H4 (cell line): ENCODE data around the gene VAV2. TPM values are rescaled to one million over a fixed set of nuclear protein-coding genes. Genes with fewer than 3 reads are reported as not detected.
"Not testable (repeated sequence)": the region's sequence is repeated elsewhere in the genome, so short reads cannot be mapped to it uniquely, and the experiment has no call there.

ENCODE experiments used
- DNase-seq: peaks from one replicate; pipeline ENCODE4 v3.0.0-alpha.2; 2015; ENCODE audit warnings: low spot score
- total RNA-seq: library from RNA; depleted of rRNA; stranded (reverse); fragments of >200 nt; shearing (Covaris generic); gene quantifications from 2 replicates; pipeline ENCODE4 v1.2.3, GENCODE V29; 2014

The VAV2 gene
- total RNA-seq, 1 experiment from 2014 or later = 4.5 TPM

DNA sequence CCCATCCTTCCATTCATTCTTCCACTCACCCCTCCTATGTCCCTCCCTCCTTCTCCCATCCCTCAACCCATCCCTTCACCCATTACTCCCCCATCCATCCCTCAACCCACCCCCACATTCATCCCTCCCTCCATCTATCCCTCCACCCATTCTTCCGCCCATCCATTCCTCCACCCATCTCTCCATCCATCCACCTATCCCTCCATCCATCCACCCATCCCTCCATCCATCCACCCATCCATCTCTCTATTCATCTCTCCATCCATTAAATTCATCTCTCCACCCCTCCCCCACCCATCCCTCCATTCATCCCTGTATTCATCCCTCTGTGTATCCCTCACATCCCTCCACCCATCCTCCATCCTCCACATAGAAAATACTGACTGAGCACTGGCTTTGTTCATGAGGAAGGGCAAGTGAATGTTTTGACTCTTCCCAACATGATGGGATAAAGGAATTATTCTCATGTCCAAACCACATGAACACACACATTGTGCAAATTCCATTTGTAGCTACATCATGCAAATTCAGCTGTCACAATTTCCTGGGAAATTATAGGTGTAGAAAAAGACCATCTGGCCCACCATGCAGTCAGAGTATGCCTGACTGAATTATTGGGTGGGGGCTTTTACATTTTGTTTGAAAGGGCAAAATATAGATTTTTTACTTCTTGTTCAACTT, 6.9 kb upstream of the VAV2 start:
- no peak for DNase-seq

DNA sequence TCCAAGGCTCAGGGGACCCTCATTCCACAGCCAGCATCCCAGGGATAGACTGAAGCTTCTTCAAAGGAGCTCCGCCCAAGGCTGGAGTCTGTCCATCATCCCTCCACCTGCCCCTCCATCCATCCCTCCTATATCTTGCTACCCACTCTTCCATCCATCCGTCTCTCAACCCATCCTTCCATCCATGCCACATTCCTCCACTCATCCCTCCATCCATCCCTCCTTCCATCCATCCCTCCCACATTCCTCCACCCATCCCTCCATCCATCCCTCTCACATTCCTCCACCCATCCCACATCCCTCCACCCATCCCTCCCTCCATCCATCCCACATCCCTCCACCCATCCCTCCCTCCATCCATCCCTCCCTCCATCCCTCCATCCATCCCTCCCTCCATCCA, 5.5 kb upstream of the VAV2 start:
- no peak for DNase-seq

DNA sequence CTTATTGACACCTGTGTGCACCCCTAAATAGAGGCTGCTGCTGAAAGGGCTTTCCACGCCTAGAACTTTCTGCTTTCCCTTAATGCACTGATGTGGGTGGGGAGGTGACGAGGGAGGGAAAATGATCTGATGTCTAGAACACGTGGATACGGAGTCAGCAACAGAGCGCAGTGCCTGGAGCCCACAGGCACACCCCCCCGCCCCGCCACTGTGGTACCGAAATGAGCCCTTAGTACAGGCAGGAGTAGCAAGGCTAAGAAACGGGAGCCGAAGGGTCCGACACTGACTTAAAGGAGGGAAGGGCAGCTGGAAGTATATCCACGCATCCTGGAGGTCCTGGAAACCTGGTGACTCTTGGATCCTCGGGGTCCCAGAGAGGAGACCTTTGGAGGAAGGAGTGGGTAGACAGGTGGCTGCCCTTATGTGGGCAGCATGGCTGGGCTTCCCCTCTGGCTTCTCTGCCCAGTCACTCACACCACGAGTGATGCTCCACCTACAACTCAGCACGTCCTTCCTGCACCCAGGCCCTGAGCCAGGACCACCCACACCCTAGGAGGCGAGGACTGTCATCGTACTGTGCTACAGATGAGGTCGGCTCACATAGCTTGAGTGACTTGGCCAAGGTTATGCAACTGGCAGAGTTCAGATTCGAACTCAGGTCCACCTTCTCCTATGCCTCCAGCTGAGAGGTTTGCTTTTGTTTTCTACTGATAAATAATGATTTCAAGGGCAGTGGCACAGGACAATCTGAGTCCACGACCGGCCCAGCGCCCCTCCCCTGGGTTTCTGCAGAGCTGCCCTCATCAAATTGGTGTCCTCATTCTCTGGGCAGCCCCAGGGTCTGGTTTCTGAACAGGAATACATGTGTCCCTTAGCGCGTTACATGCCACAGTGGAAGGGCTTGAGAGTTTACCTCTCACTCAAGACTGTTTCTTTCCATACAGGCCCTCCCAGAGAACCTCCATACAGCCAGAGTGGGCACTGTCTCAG, 4.7 kb upstream of the VAV2 start:
- no peak for DNase-seq

GRCh38 chr9:133995012-133995896, 3.1 kb upstream of the VAV2 start:
- peak; percentile 44 for DNase-seq

- DNase-seq = peak; percentile 47
Measured at GRCh38 chr9:133994353-133995011, 2.4 kb upstream of the VAV2 start.

DNA sequence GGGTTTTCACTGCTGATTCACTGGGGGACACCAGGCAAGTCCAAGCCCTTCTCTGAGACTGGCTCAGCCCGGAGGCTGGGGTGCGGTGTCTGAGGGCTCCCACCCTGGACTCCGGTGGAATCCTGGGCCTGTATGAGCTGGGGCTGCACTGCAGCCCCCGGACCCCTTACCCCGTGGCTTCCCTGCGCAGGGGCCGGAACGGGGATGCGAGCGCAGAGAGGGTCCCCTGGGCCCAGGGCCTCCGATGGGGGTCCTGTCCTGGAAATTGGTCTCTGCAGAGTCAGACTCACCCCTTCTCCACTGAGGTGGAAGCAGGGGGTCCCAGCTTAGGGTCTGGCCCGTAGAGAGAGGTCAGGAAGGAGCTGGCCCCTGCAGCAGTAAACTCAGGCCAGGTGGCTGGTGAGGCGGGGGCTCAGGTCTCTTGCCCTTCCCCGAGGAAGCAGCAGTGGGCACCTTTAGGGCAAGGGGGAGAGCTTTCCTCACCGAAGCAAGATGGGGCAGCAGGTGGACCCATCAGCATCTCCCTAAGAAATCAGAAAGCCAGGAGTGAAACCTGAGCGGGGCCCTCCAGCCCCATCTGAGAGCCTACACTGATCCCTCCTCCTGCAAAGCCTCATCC, 1.6 kb upstream of the VAV2 start:
- no peak for DNase-seq

GRCh38 chr9:133992780-133993634, 883 bp upstream of the VAV2 start:
- peak; percentile 81 for DNase-seq

DNA sequence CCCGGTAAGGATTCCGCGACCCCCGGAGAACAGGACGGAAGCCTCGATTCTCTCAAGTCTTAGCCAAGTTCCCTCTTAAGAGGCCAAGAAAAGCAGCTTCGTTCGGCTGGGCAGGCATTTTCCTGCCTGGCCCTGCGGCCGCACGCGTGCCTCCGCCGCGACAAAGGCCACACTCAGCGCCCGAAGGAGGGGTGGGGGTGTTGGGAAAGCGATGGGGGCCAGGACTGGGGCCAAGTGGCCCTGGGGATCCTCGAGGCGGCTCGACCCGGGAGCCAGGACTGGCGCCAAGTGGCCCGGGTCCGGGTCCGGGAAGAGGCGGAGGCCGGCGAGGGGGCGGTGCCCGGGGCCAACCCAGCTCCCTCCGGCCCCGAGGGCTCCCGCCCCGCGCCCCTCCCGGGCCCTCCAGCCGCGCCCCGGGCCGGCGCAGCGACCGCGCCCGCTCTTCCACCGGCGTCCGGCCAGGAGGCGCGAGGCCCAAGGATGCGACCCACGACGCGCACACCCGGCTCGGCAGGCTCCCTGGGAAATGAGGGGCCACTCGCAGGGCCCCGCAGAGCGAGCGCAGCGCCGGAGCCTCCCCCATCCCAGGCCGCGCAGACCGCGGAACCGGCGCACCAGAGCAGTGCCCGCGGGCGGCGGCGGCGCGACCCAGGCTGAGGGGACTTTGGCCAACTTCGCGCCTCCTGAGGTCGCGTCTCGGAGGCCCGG, 756 bp downstream of the VAV2 start:
- no peak for DNase-seq

DNA sequence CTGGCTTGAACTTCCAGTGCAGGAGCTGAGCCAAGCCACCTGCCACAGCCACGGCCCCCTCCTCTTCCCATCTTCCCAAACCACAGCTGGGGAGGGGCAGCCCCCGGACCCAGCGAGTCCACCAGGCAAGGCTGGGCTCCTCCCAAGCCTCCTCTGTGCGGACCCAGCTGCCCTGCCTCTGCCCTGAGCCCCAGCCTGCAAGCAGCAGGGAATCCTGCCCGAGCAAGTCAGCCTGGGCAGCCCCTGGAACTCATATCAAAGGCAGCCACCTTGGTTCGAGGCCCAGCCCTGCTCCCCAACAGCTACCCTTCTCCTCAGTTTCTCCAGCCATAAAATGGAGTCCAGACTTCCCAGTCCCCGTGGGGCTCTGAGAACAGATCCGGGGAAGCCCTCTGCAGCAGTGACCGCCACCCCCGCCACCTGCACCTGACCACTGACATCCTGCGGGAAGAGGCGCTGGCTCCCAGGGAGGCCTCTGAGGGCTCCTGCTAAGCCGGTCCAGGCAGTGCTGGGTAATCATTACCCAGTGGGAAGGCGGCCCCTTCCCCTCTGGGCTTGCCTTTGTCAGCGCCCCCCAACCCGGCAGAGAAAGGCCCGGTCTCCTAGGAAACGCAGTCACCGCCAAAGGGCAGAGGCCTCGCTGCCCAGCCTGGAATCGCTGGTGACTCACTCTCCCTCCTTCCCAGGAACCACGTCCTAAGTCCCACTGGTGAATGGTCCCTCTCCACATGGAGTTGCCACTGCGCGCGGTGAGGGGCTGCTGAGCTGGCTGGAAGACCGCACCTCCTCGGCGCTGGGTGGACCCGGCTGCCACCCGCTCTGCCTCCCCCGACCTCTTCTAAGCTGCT, 1.5 kb downstream of the VAV2 start:
- peak; percentile 44 for DNase-seq

- DNase-seq = no peak
Measured at GRCh38 chr9:133989625-133990365, 2.3 kb downstream of the VAV2 start.

- not testable (repeated sequence) for DNase-seq
Measured at GRCh38 chr9:133988771-133989170, 3.4 kb downstream of the VAV2 start.

DNA sequence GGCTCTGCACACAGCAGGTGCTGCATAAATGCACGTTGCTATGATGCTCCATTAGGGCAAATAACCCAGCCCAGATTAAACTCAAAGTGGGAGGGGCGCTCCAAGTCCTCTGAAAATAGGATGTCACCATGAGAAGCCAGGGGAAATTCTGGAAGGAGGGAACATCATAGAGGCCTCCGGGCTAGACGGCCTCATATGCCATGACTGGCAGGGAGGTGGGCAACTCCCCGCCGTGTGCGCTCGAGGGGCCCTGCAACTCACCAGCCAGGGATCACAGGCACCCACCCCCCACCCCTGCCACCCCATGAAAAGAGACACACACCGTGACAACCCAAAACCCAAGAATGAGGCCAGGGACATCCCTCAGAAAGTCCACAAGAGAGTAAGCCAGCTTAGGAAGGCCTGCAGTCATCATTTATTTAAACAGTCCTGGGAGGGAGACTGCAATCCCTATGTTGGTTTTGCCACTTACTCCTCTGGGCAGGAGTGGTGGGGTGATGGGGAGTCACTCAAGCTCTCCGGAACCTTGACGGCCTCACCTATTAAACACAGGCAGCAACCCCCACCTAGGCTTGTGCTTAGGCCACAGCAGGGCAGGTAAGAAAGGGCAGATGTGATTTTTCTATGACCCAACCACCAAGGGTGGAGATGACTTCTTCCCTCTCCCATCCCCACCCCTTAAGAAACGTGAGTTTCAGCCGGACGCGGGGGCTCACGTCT, 4.0 kb downstream of the VAV2 start:
- DNase-seq = no peak

DNA sequence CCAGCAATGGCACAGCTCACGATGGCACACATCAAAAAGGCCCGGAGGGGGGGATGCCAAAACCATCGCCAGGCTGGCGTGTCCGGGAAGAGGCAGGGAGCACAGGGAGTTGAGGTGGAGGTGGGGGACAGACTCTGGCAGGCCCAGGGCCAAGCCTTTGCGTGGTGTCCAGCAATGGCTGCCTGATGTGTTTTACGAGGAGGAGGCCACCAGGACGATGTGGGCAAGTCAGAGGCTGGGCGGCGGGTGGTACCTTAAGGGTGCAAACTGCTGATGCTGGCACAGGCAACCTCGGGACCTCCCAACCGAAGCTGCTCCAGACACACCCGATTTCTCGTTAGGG, 4.7 kb downstream of the VAV2 start:
- no peak for DNase-seq

- DNase-seq = no peak
Measured at GRCh38 chr9:133986774-133987445, 5.2 kb downstream of the VAV2 start.

- no peak for DNase-seq
Measured at GRCh38 chr9:133986061-133986460, 6.1 kb downstream of the VAV2 start.

DNA sequence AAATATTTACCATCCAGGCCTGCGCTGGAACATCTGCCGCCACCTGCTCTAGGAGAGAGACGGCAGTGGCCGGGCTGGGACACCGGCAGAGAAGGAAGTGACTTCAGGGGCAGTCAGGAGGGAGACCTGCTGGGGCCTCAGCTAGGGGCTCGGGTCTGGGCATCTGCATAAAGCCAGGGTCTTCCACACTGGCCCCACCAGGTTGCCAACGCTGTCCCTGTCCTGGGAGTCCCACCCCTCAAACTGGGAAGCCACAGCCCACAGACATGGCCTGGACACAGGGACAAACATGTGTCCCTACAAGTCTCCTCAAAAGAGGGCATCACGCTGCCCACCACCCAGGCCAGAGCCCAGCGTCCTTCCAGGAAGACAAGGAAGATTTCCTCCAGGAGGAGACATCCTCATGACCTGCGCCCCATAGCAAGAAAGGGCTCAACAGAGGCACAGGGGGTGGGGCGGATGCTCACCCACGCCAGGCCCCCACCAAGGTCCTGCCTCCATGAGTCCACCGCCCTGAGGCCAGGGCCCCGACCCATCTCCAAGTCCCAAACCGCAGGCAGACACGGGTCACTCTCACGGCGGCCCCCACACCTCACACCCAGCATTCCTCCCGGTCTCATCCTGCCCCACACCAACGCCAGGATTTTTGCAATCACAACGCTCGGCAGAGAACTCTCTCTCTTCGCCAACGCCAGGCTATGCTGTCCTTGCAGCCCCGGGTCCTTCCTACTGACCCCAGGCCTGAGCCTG, 9.0 kb downstream of the VAV2 start:
- no peak for DNase-seq
